ENCODE data around the gene TLCD1.
A peak's percentile ranks its signal among the peaks of the same experiment; 100 is the strongest.

Gene TLCD1

DNA sequence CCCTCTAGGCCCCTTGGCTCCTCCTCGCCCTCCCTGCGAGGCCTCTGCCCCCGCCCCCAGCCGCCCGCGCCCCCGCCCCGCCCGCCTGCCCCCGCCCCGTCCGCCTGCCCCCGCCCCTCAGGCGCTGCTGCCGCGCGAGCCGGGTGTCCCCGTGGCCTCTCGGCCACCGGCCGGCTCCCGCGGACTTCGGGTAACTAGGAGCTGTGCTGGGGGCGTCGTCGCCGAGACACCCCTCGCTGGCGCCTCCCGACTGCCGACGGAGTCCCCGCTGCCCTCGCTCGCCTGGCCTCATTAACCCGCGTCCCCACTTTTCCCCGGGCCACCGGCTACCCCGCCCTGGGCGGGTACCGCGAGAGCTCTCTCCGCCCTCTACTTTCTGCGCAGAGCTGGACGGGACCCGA lies at the start of gene TLCD1:
TSS of gene TLCD1 (minus strand) at position 8 of the 401 bp plus-strand sequence. CDS start 136 bp downstream, outside the sequence.
- in situ Hi-C loops (cut with MboI; ENCODE audit: low pct_unique_long_range_greater_than_20kb, low sequenced_read_pairs, unreplicated experiment): no loop called here
- TF ChIP-seq CTCF (IDR thresholded peaks at IDR 0.05; ENCODE audit: extremely low read depth, insufficient read depth, missing control alignments): no peak
- DNase-seq (ENCODE audit: low spot score): peak; percentile 89

DNA sequence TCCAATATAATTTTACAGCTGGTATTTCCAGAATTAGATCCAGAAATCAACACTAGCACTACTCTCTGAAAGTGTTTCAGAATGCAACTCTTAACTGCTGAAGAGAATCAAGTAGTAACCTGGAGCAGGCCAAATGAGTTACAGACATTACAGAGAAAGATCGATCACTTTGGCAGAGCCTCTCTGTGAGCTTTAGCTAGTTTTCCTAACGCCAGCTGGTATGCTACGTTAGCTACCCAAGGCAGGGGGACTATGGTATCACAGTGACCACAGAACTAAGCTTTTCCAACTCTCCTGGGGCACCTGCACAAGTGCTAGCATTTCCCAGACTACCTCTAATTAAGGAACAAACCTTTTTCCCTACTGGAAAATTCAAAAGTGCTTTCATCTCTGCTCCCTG lies 48.2 kb upstream of the TLCD1 start:
- no peak for TF ChIP-seq CTCF (IDR thresholded peaks at IDR 0.05; ENCODE audit: extremely low read depth, insufficient read depth, missing control alignments)
- DNase-seq (ENCODE audit: low spot score): no peak
- in situ Hi-C loops (cut with MboI; ENCODE audit: low pct_unique_long_range_greater_than_20kb, low sequenced_read_pairs, unreplicated experiment): no loop called here

DNA sequence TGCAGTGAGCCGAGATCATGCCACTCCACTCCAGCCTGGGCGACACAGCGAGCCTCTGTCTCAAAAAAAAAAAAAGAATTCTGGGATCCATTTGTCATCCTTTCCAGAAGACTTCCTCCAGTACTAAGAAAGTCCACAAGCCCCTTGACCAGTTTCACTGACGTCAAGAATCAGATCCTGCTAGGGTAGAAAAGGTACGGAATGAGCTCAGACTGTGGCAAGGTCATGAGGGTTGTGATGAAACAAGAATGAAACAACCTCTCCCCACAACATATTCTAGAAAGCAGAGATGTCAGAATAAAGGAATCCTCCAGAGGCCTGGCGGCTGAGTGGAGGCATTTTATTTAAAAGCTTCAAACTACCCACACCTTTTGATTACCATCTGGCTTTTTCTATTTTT lies 47.7 kb upstream of the TLCD1 start:
- in situ Hi-C loops (cut with MboI; ENCODE audit: low pct_unique_long_range_greater_than_20kb, low sequenced_read_pairs, unreplicated experiment): no loop called here
- DNase-seq (ENCODE audit: low spot score): no peak
- no peak for TF ChIP-seq CTCF (IDR thresholded peaks at IDR 0.05; ENCODE audit: extremely low read depth, insufficient read depth, missing control alignments)

GRCh38 chr17:28765038-28765437 lies 39.0 kb upstream of the TLCD1 start:
- TF ChIP-seq CTCF (IDR thresholded peaks at IDR 0.05; ENCODE audit: extremely low read depth, insufficient read depth, missing control alignments): no peak
- in situ Hi-C loops (cut with MboI; ENCODE audit: low pct_unique_long_range_greater_than_20kb, low sequenced_read_pairs, unreplicated experiment): loop anchor here (10.0 kb wide), 1 partner anchor 150 kb away; no protein-coding TSS in a partner anchor
- DNase-seq (ENCODE audit: low spot score): no peak

DNA sequence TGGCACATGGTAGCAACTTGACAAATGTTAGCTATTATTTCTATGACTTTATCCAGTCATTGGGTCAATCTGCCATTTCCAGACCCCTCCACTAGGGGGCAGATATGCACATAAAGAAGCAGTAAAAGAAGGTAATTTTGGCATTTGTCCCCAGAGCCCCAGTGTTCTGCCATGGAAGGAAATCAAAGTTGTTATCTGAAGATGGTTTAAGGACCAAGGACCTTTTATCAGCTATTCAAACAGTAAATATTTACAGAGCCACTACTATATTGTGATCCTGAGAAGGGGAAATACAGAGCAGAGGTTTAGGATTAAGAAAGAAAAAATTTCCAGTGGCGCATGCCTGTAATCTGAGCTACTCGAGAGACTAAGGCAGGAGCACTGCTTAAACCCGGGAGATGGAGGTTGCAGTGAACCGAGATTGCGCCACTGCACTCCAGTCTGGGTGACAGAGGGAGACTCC lies 37.8 kb upstream of the TLCD1 start:
- DNase-seq (ENCODE audit: low spot score): peak; percentile 74
- TF ChIP-seq CTCF (IDR thresholded peaks at IDR 0.05; ENCODE audit: extremely low read depth, insufficient read depth, missing control alignments): peak; percentile 81
- in situ Hi-C loops (cut with MboI; ENCODE audit: low pct_unique_long_range_greater_than_20kb, low sequenced_read_pairs, unreplicated experiment): loop anchor here (10.0 kb wide), 1 partner anchor 151 kb away; no protein-coding TSS in a partner anchor

GRCh38 chr17:28763137-28763799 lies 37.2 kb upstream of the TLCD1 start:
- in situ Hi-C loops (cut with MboI; ENCODE audit: low pct_unique_long_range_greater_than_20kb, low sequenced_read_pairs, unreplicated experiment): loop anchor here (10.0 kb wide), 1 partner anchor 152 kb away; no protein-coding TSS in a partner anchor
- TF ChIP-seq CTCF (IDR thresholded peaks at IDR 0.05; ENCODE audit: extremely low read depth, insufficient read depth, missing control alignments): peak; percentile 1
- DNase-seq (ENCODE audit: low spot score): peak; percentile 75
